C4-2B (cell line): Measurements from ENCODE around the gene NRIP3.

ENCODE experiments used
- H3K27ac ChIP-seq: fragments of 450-650 bp; 2 replicates; pipeline ENCODE4 v1.5.1; 2017
- CTCF ChIP-seq: fragments of 450-650 bp; conservative IDR thresholded peaks from 2 replicates; pipeline ENCODE4 v1.5.1; 2017; ENCODE audit warnings: mild to moderate bottlenecking
- ZFX ChIP-seq: fragments of 450-650 bp; IDR thresholded peaks from 2 replicates; pipeline ENCODE4 v1.6.1; 2017

The NRIP3 gene

DNA sequence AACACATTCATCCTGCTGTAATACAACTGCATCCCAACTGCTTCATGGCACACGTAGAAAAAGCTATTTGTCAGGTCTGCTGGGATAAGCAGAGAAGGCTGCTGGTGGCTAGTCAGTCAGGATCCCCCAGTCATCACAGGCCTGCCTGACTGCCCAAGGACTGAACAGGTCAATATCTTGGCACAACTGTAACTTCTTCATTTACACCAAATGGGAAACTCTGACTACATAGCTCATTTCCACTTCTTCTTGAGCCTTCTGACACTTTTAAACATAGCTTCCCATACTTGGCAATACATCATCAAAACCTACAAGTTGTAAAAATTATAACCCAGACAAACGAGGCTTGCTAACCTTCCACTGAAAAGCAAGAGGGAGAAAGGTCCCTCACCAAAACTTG is 42.4 kb downstream of the NRIP3 start:
- no peak overlapping the region for H3K27ac ChIP-seq
- no peak for TF ChIP-seq ZFX
- TF ChIP-seq CTCF, result no peak

DNA sequence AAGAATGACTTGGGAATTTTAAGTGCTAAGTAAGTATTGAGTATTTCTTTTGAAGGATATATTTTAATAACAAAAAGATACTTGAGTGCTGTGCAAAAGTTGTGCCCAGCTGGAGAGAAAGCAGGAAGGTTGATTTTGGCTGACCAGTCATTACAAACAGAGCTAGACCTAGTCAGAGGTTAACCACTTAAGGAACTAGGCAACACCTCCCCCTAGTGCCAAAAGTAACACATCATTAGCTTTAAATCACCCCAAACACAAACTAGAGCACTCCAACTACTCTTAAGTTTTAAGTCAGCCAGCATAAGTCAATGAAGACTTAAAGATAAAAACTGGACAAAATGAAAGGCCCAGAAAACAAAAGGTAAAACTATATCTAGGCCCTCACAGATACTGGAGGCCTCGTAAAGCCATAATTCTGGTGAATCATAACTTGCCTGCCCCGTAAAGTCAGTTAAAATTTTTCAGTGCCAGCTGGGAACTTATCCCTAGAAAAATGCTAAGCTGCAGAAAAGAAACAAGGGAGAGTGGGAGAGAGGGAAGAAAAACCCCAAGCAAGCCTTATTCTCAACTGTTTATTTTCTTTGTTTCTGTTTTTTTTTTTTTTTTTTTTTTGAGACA is 44.1 kb downstream of the NRIP3 start:
- peak; percentile 83 for TF ChIP-seq CTCF
- no peak for TF ChIP-seq ZFX
- H3K27ac ChIP-seq, result no peak overlapping the region

- no peak overlapping the region for H3K27ac ChIP-seq
- TF ChIP-seq ZFX, result no peak
- TF ChIP-seq CTCF, result no peak
These were observed 46.9 kb downstream of the NRIP3 start for GRCh38 chr11:8956860-8957259.

DNA sequence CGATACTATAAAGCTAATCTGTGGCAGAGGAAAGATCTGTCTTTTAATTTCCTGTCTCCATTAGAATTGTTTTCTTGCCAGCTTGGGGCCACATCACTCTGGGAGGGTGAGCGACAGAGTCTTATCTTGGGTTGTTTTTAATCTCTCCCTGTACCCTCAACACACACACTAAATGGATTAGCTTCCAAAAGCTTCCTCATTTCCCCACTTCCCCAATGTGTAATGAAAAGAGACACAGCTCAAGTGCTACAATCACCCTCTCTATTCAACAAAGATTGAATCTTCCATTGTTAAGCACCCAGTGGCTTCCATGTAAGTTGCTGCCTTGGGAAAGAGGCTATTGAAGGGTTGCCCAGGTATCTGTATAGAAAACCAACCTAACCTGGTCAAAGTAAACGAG is 54.9 kb downstream of the NRIP3 start:
- no peak for TF ChIP-seq CTCF
- TF ChIP-seq ZFX, result no peak
- no peak overlapping the region for H3K27ac ChIP-seq

DNA sequence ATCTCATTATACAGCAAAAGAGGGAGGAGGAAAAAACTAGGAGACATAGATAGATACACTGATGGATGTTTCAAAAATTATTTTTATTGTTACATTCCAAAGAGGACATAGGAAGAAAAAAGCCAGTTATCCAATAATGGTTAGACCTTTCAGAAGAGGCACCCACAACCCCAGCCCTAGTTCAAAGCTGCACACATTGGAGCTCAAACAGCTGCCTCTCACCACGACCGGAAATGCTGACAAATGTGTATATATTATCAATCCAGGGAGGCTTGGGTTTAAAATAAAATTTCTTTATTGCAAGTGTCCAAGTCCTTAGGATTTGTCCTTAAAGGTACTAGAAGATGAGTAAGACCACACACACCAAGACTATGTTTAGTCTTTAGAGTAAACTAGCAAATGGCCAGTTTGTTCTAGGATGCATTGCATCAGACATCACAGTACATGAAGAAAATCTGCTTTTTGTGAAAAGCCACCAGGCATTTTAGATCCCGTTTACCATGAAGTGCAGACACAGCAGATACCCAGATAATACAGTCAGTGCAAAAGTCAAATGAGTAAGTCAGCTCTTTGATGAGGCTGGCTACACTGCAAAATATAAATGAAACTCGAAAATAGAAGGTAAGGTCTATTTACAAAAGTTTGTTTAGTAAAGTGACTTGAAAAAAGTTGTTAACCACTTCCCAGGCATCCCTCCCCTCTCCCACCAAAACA is 56.4 kb downstream of the NRIP3 start:
- TF ChIP-seq CTCF (no peak), ZFX (no peak)
- no peak overlapping the region for H3K27ac ChIP-seq

- TF ChIP-seq ZFX, result no peak
- no peak for TF ChIP-seq CTCF
These were observed 61.2 kb downstream of the NRIP3 start, which contains the start of gene ASCL3 for GRCh38 chr11:8942518-8943066. TSS of gene ASCL3 (minus strand) at chr11:8943016. CDS start at chr11:8938161, 4,855 bp downstream.

GRCh38 chr11:8941341-8942103 is 62.3 kb downstream of the NRIP3 start:
- TF ChIP-seq ZFX (no peak), CTCF (no peak)
- H3K27ac ChIP-seq, result no peak overlapping the region

More at GRCh38 chr11:8942518-8943066, 61.2 kb downstream of the NRIP3 start, which contains the start of gene ASCL3:
- no peak within 1 kb of the TSS for H3K27ac ChIP-seq
